Measurements from ENCODE around the gene AKAP17A. TPM values are rescaled to one million over a fixed set of nuclear protein-coding genes. Genes with fewer than 3 reads are reported as not detected.
A peak's percentile ranks its signal among the peaks of the same experiment; 100 is the strongest.

Gene AKAP17A
- total and polyA plus RNA-seq, 7 donors = 9.9 to 25.1 (median 13.6) TPM

DNA sequence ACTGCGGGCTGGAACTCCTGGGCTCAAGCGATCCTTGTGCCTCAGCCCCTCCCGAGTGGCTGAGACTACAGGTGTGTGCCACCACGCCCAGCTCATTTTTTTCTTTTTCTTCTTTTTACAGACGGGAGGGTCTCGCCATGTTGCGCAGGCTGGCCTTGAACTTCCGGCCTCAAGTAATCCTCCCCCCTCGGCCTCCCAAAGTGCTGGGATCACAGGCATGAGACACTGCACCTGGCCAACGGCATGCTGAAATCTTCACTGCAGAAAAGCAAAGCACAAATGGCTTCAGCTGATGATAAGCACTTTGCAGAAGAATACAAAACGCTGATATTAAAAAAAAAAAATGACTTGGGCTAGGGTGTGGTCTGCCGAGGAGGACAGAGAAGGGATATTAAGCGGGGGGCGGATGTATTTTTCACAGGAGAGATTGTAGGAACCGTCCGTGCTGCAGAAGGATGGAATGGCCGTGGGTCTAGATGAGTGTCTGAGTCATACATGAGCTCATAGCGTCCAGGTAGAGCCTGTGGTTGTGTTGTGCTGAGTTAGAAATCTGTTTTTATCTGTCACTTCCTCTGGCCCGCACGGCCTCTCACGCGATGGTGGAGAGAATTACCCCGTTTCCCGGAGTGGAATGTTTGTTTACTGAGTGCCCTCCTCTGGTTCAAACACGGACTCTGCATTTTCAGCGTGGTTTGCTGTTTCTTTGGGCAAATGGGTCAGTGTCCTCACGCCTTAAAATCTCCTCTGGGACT is 8.5 kb upstream of the AKAP17A start:
- WGBS, 3 donors = 47 to 64% (median 55%) methylated on average over 26 to 27 of the region's 27 CpGs
- Histone ChIP-seq H3K27ac (no peak overlapping the region), H3K27me3 (ENCODE audit: insufficient read depth in 3 of 3, low read length in 2 of 3) (peaks cover 0 to 7% (median 0%) of the 10 kb centered on the region in 3 donors), H3K9me3 (no peaks in the 10 kb centered on the region), H3K36me3 (ENCODE audit: insufficient read depth in 1 of 2, low read depth in 1 of 2) (no peaks in the 10 kb centered on the region), H3K4me1 (no peaks in the 10 kb centered on the region), H3K4me3 (no peak overlapping the region)
- DNase-seq (no peak), ATAC-seq (no peak)
- intact Hi-C loops (cut with DNase I) = no loop called here
- no peak for TF ChIP-seq CTCF (IDR thresholded peaks at IDR 0.05)

DNA sequence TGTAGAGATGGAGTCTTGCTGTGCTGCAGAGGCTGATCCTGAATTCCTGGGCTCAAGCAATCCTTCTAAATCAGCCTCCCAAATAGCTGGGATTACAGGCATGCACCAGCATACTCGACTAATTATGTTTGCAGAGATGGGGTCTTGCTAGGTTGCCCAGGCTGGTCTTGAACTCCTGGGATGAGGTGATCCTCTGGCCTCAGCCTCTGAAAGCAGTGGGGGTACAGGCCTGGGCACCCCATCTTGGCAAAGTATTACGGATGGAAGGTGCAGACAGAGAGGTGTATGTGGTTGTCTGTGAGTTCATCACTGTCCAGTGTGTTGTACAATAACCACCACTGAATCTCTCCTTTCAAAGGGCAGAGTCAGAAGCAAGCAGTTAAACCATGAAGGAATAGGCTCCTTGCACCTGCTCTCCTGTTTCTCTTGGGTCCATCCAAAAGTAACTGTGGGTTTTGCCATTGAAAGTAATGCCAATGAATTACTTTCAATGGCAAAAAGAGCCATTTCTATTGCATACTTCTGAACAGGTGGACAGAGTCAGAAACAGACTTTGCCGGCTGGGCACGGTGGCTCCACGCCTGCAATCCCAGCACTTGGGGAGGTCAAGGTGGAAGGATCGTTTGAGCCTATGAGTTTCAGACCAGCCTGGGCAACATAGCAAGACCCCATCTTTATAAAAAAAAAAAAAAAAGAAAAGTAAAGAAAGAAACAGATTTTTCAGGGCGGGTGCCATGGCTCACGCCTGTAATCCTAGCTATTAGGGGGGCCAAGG is 7.0 kb upstream of the AKAP17A start:
- ATAC-seq = no peak
- intact Hi-C loops (cut with DNase I) = no loop called here

DNA sequence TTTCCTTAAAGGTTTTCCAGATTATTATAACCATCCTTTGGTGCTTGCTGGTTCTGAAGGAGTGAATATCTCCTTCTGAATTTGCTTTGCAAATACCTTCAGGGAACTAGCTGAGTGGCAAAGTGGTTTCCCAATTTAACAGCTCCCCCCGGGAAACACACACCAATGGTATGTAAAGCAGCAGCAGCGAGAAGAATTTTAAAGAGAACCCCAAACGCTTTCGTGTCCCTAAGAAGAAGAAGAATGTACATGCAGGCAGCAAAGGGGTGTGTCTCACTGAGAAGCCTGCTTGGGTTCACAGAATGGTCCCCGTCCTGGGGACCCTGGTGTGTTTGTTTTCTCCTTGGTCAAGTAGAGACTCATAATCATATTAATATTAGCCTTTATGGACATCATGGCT is 4.2 kb upstream of the AKAP17A start:
- Histone ChIP-seq H3K4me3 (no peak overlapping the region), H3K36me3 (ENCODE audit: insufficient read depth in 1 of 2, low read depth in 1 of 2) (no peaks in the 10 kb centered on the region), H3K4me1 (no peaks in the 10 kb centered on the region), H3K9me3 (no peaks in the 10 kb centered on the region), H3K27me3 (ENCODE audit: insufficient read depth in 3 of 3, low read length in 2 of 3) (peaks cover 0 to 7% (median 0%) of the 10 kb centered on the region in 3 donors), H3K27ac (no peak overlapping the region)
- 28 to 33% (median 30%) methylated on average over 5 of the region's 5 CpGs for WGBS, 3 donors
- DNase-seq (no peak), ATAC-seq (no peak)
- no peak for TF ChIP-seq CTCF (IDR thresholded peaks at IDR 0.05)
- intact Hi-C loops (cut with DNase I) = no loop called here

More for the DNA sequence above, 7.0 kb upstream of the AKAP17A start:
- Histone ChIP-seq H3K4me1 (no peaks in the 10 kb centered on the region), H3K27ac (no peak overlapping the region), H3K36me3 (ENCODE audit: insufficient read depth in 1 of 2, low read depth in 1 of 2) (no peaks in the 10 kb centered on the region), H3K27me3 (ENCODE audit: insufficient read depth in 3 of 3, low read length in 2 of 3) (peaks cover 0 to 7% (median 0%) of the 10 kb centered on the region in 3 donors), H3K9me3 (no peaks in the 10 kb centered on the region), H3K4me3 (no peak overlapping the region)
- TF ChIP-seq CTCF (IDR thresholded peaks at IDR 0.05) = no peak
- no peak for DNase-seq
- WGBS, 3 donors = 72 to 80% (median 72%) methylated on average over 8 of the region's 8 CpGs

GRCh38 chrX:1589356-1590130 is 1.9 kb upstream of the AKAP17A start:
- ATAC-seq (no peak), DNase-seq (peak in 1 of 2 donors; percentile 36)
- H3K4me3 ChIP-seq = no peak overlapping the region
- H3K4me1 ChIP-seq = peaks cover 12% of the 10 kb centered on the region
- no peak overlapping the region for H3K27ac ChIP-seq
- TF ChIP-seq CTCF (IDR thresholded peaks at IDR 0.05) = no peak
- intact Hi-C loops (cut with DNase I) = loop anchor here (5.0 to 10.0 kb wide), 4 partner anchors 132 to 735 kb away; partner anchors contain the start of gene ASMTL (in 1 of the 2)
- H3K9me3 ChIP-seq = no peaks in the 10 kb centered on the region
- H3K36me3 ChIP-seq (ENCODE audit: insufficient read depth in 1 of 2, low read depth in 1 of 2) = peaks cover 0 to 14% of the 10 kb centered on the region in 2 donors
- WGBS, 3 donors = 81 to 88% (median 86%) methylated on average over 12 of the region's 12 CpGs
- peaks cover 0 to 2% (median 0%) of the 10 kb centered on the region in 3 donors for H3K27me3 ChIP-seq (ENCODE audit: insufficient read depth in 3 of 3, low read length in 2 of 3)

Measured in psoas muscle (tissue), 8 donors.